HG03521 (cell line): ENCODE results near the gene CTNND2.

Source experiments
- ATAC-seq: cut with Tn5 transposase; IDR thresholded peaks from one replicate; pipeline ENCODE4 v1.9.1; 2021; ENCODE audit warnings: mild to moderate bottlenecking, moderate library complexity; ENCODE audit not compliant: unreplicated experiment

Gene CTNND2

DNA sequence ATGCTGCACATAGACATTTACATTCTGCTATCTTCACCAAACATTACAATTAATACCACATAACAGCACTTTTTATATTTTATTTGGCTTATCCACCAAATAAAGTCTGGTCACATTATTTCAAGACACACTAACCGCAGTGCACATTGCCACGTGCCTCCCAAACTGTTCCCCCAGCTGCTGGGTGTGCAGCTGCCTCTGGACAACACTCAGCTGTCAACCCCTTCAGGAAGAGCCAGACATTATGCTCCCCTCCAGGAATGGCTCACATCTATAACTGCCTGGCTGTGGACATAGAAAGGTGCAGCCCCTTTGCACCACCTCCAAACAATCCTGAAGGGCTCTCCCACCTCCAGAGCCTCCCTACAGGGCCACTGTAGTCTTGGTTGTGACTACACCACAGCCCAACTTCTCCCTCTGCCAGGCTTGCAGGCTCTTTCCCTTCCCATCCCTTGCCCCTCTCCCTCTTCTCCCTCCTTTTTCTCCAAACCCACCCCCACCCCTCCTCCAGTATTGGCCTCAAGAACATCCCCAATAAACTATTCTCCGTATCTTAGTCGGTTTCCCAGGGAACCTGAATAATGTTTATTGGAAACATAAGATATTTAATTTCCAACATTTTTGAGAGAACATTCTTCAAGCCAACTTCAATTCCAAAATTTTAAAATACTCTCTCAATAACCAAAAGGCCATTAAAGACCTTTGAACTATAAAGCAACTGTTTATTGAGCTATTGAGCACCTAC, 372.3 kb downstream of the CTNND2 start:
- no peak for ATAC-seq

DNA sequence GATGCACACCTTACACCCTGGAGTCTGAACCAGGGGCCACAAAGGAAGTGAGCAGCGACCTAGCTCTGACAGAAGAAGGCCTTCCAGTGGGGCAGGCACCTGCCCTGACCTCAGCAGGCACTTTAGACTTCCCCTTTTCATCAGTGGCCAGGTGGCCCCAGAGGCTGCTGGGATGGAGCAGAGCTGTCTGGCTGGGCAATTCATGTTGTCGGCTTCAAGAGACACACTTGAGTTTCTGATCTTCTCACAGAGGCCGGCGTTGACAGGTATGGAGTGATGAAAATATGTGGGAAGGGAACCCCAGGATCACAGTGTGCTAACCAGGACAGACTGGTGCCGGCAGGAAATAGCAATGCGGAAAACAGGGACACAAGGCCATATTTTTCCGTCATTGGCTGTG, 375.5 kb downstream of the CTNND2 start:
- no peak for ATAC-seq

GRCh38 chr5:11527652-11528349, 376.4 kb downstream of the CTNND2 start:
- ATAC-seq, result no peak

DNA sequence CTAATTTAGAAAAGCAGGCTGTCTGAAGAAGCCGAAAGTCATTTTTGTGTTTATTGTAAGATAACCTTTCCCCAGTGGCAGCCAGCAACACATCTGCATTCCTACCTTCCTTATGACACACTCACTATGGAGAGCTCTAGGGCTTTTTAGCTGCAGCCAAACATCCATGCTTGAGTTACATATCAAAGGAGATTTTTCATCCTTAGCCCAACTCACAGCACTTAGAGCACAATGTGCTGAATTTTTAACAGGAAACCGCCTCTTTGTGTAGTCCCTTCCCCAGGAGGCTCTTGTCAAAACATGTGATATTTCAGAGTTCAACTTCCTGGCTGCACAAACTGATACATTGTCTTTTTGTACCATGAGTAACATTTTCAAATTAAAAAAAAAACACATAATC, 379.2 kb downstream of the CTNND2 start:
- no peak for ATAC-seq

- ATAC-seq, result no peak
Observed at GRCh38 chr5:11524188-11524587, 380.1 kb downstream of the CTNND2 start.

DNA sequence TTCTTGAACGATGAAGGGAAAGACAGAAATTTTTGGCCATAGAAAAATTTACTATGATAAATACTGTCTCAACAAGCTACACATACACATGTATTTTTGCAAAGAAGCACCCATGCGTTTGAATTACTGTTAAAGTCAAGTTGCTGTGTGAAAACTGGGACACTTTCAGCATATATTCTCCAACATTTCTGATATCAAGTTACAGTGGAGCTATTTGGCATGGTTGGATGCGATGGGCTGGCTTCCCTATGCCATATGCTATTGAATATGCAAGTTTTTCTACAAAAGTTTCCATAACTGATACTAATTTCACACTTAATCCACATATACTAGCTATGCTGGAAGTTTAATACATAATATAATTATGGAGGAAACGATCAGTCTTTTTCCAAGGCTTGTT, 381.4 kb downstream of the CTNND2 start:
- no peak for ATAC-seq

- ATAC-seq, result no peak
Observed at GRCh38 chr5:11520241-11520930, 383.9 kb downstream of the CTNND2 start.

DNA sequence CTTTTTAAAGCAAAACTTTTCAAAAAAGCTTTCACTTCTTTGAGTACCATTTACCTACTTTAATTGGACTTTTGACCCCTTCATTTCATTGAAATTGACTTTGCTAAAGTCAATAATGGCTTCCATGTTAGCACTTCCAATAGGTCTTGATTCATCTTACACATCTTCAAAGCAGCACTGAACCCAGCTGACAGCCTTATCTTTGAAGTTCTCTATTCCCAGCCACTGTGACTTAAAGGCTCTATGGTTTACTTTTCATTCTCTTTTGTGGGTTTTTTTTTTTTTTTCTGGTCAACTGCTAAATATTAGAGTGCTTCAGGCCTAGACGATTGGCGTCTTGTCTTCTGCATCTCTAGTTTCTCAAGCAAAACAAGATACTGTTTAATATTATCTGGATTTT, 385.0 kb downstream of the CTNND2 start:
- no peak for ATAC-seq

DNA sequence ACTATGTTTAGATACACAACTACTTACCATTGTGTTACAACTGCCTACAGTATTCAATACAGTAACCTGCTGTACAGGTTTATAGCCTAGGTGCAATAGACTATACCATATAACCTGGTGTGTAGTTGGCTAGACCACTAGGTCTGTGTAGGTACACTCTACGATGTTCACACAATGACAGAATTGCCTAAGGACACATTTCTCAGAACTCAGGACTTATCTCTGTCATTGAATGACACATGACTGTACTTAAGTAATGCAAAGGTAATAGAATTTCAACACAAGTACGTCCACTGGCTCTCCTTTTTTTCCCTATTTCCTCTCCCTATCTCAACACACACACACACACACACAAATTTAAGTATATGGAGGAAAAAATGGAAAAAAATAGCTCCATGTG, 385.6 kb downstream of the CTNND2 start:
- ATAC-seq, result no peak

GRCh38 chr5:11514705-11515432, 389.4 kb downstream of the CTNND2 start:
- no peak for ATAC-seq

DNA sequence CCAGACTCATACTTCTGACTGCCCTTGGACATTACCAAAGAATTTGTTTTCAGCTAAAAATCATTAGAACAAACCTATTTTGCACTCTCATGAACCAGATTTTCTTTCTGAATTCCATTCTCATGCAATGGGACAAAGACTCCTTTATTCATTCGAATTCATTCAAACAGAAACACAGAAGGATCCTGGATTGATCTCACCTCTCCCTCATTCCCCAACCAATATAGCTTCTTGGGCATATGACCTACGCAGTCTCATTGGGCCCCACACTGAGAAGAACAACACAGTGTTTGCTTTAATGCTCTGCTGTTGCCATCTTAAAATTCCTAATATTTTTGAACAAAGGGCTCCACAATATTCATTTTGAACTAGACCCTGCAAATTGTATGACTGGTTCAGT, 392.4 kb downstream of the CTNND2 start:
- ATAC-seq, result no peak

DNA sequence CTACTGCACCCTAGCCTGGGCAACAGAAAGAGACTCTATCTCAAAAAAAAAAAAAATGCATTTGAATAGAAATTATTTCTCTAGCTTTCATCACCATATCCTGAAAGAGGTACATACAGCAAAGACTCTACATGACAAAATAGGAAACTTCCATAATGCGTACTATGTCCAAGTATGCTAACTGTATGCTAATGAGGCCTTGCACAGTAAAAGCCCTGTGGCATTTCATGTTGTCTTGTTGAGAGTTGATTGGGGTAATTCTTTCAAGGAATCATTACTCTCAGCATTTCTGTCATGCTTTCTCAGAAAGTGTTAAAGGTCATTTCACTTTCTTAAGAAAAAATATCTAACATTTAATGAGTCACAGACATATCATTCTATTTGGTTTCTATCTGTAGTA, 393.4 kb downstream of the CTNND2 start:
- ATAC-seq, result no peak

DNA sequence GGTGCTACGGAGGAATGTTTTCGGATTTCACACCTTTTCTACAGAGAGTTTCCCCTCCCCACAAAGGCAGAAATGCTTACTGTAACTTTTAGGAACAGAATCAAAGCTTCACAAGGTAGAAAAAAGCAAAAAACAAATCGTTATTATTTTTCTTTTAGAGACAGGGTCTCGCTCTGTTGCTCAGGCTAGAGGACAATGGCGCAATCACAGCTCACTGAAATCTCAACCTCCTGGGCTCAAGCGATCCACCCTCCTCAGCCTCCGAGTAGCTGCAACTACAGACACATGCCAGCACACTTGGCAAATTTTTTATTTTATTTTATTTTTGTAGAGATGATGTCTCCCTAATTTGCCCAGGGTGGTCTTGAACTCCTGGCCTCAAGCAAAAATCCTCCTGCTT, 394.5 kb downstream of the CTNND2 start:
- ATAC-seq, result no peak

GRCh38 chr5:11507156-11507910, 396.9 kb downstream of the CTNND2 start:
- ATAC-seq, result no peak

- no peak for ATAC-seq
Observed at GRCh38 chr5:11504886-11505193, 399.4 kb downstream of the CTNND2 start.

DNA sequence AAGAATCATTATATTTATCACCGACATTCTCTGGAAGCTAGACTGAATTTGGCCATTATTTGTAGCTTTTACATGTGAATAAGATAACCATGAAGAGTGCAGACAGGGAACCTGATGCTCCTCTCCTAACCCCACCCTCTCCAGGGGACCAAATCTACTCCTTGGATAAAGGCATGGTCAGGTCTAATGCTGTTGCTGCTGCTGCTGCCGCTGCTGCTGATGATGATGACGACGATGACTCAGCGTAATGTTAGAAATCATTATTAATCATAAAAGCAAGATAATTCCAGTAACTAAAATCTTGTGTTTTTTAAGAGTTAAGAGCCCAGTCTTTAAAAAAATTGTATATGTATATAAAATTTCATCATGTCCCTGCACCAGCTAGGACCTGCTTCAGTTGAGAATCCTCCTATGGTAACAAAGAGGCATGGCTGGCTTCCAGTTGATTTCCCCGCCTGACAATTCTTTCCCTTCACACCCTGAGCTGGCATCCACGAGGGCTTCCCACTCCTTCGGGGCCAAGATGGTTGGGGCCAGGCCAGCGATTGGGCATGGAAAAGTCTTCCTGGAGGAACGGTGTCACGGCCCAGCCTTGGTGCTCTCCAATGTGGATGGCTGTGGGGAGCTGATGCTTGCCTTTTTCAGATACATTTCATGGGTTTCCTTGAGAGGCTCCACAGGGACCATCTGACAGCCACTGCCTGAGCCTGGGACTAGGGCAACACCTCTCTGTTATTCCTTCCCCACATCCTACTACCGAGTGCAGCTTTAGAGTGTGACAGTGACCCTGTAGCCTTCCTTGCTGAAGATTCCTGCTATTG, 400.0 kb downstream of the CTNND2 start:
- ATAC-seq, result no peak

DNA sequence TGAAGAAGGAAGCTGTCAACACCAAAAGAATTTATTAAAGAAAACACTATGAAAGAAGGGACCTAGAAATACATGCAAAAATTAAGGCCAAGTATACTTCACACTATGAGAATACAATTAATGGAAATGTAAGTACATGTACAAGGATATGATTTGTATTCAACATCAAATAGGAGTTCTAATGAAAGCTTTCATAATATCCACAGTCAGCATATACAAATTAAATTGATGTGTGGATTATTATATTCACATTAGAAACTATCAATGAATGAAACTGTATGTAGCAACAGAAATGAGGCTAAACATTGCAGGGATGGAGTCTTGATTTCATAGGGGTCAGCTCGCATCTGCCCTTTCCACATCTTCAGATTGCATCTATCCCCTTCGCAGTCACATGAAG, 401.5 kb downstream of the CTNND2 start:
- no peak for ATAC-seq

DNA sequence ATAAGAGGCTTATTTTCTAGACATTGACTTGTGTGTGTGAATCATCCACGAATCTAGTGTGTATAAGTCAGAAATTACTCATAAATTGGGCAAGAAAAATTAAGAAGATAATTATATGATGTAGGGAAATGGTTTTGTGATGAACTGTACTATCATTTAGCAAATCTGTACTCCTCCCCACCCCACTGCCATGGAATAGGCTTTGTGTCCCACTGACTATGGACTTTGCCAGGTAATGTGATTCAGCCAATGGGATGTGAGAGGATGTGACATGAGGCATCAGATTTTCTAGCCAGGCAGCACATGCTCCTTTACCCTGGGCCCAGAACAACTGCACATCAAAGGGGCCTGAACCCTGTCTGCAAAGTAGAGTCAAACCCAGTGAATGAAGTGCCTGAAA, 406.6 kb downstream of the CTNND2 start:
- no peak for ATAC-seq

DNA sequence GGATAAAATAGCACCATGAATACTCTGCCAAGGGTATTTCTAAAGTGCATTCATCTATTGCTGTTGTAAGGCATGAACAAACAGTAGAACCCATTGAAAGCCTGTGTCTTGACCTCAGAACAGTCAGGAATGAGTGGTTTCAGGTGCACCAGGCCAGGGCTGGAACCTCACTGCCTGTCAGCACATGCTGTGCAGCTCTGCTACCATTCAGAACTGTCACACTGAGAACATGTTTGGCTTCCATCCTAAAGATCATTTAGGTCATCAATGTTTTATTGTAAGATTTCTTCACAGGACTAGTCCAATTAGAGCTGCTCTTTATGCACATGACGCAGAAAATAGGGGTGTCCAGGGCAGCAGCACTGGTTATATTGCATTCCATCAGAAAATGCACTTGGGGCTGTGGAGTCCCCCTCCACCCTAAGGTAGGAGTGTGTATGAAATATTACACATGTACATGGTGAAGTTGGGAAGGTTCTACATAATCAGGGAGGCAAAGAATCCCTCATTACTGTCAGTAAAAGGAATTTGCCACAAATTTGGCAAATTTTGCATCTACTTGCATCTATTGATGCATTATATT, 408.0 kb downstream of the CTNND2 start:
- ATAC-seq, result no peak

GRCh38 chr5:11494340-11494739, 409.9 kb downstream of the CTNND2 start:
- no peak for ATAC-seq
